Amygdala (tissue), 56 donors: ENCODE data around the gene AFAP1.

Source experiments
- DNase-seq, 56 donors: peaks; one replicate each; lab custom pipeline; 2025; lab: John Stamatoyannopoulos, UW

AFAP1 gene

GRCh38 chr4:7899184-7899869, 40.3 kb downstream of the AFAP1 start:
- no peak for DNase-seq

GRCh38 chr4:7898385-7898784, 41.3 kb downstream of the AFAP1 start:
- DNase-seq = no peak

GRCh38 chr4:7897811-7898210, 41.9 kb downstream of the AFAP1 start:
- DNase-seq = no peak

- no peak for DNase-seq
Measured at GRCh38 chr4:7894677-7895181, 44.9 kb downstream of the AFAP1 start.

- DNase-seq = no peak
Measured at GRCh38 chr4:7894098-7894676, 45.5 kb downstream of the AFAP1 start.

GRCh38 chr4:7893539-7893938, 46.1 kb downstream of the AFAP1 start:
- no peak for DNase-seq

GRCh38 chr4:7892212-7893019, 47.2 kb downstream of the AFAP1 start:
- DNase-seq = no peak

GRCh38 chr4:7890635-7891393, 48.8 kb downstream of the AFAP1 start:
- DNase-seq = no peak

GRCh38 chr4:7887436-7887835, 52.2 kb downstream of the AFAP1 start:
- no peak for DNase-seq

GRCh38 chr4:7886007-7886973, 53.4 kb downstream of the AFAP1 start:
- no peak for DNase-seq

GRCh38 chr4:7885216-7886006, 54.2 kb downstream of the AFAP1 start:
- no peak for DNase-seq

- DNase-seq = no peak
Measured at GRCh38 chr4:7880683-7881082, 59.0 kb downstream of the AFAP1 start.

- no peak for DNase-seq
Measured at GRCh38 chr4:7879127-7879526, 60.5 kb downstream of the AFAP1 start.

GRCh38 chr4:7878323-7878722, 61.3 kb downstream of the AFAP1 start:
- DNase-seq = no peak

- DNase-seq = no peak
Measured at GRCh38 chr4:7877176-7877575, 62.5 kb downstream of the AFAP1 start.

GRCh38 chr4:7876201-7876875, 63.3 kb downstream of the AFAP1 start:
- no peak for DNase-seq

GRCh38 chr4:7874838-7875237, 64.8 kb downstream of the AFAP1 start:
- no peak for DNase-seq

- DNase-seq = no peak
Measured at GRCh38 chr4:7873881-7874280, 65.8 kb downstream of the AFAP1 start.
